Lower leg skin (tissue), 4 donors: Measurements from ENCODE around the gene TNIK. TPM values are rescaled to one million over a fixed set of nuclear protein-coding genes. Genes with fewer than 3 reads are reported as not detected.
"Not testable (repeated sequence)": the region's sequence is repeated elsewhere in the genome, so short reads cannot be mapped to it uniquely, and the experiment has no call there.

Source experiments
- DNase-seq, 2 donors: peaks; one replicate each; pipeline ENCODE4 v3.0.0-alpha.2; 2019; ENCODE audit warnings: low spot score in 2 of 2
- H3K4me3 ChIP-seq: fragments of 200-600 bp; sonication (generic); 2 replicates; pipeline ENCODE4 v1.5.1; 2017; ENCODE audit warnings: mild to moderate bottlenecking, low read depth; ENCODE audit not compliant: poor library complexity, severe bottlenecking
- CTCF ChIP-seq, 3 donors: fragments of 450-650 bp; IDR thresholded peaks; one replicate each; pipeline ENCODE4 v1.5.1; 2016; ENCODE audit warnings: antibody characterized with exemption in 3 of 3, mild to moderate bottlenecking in 3 of 3, moderate library complexity in 2 of 3
- POLR2A ChIP-seq, 2 donors: fragments of 450-650 bp; IDR thresholded peaks; one replicate each; pipeline ENCODE4 v1.6.1; 2016 to 2017; ENCODE audit warnings: antibody characterized with exemption in 2 of 2, mild to moderate bottlenecking in 1 of 2, moderate library complexity in 1 of 2
- WGBS, 2 donors: methylation state at CpG; one replicate each; pipeline ENCODE4 v1.1.5; 2018; 5-methylcytosine and 5-hydroxymethylcytosine counted together
- intact Hi-C: fragments of 100-400 bp; cut with DNase I; formaldehyde crosslinking; loops from one replicate; pipeline ENCODE4 v1.15.0; 2023; ENCODE audit warnings: low total_unique reads
- total RNA-seq, 4 donors: library from RNA; depleted of rRNA; stranded (reverse); fragments of >200 nt; gene quantifications; one replicate each; pipeline ENCODE4 v1.1.0, GENCODE V29; 2016

The TNIK gene
- total RNA-seq, 4 donors from 2014 or later = 0.72 to 4.7 (median 2.4) TPM

- 87 to 89% methylated on average over 3 of the region's 3 CpGs for WGBS, 2 donors
Observed at GRCh38 chr3:171428892-171429291, 31.3 kb downstream of the TNIK start.

GRCh38 chr3:171428321-171428787 is 31.9 kb downstream of the TNIK start:
- 65 to 68% methylated on average over 4 of the region's 4 CpGs for WGBS, 2 donors
- TF ChIP-seq CTCF (IDR thresholded peaks at IDR 0.05) = no peak
- DNase-seq = no peak
- intact Hi-C loops = no loop called here
- no peak overlapping the region for H3K4me3 ChIP-seq

More at GRCh38 chr3:171428892-171429291, 31.3 kb downstream of the TNIK start:
- no peak overlapping the region for H3K4me3 ChIP-seq
- intact Hi-C loops = no loop called here
- no peak for DNase-seq
- TF ChIP-seq CTCF (IDR thresholded peaks at IDR 0.05) = no peak

GRCh38 chr3:171427771-171428320 is 32.4 kb downstream of the TNIK start:
- 77 to 81% methylated on average over 4 of the region's 4 CpGs for WGBS, 2 donors
- H3K4me3 ChIP-seq = no peak overlapping the region
- TF ChIP-seq CTCF (IDR thresholded peaks at IDR 0.05) (no peak), POLR2A (IDR thresholded peaks at IDR 0.05) (no peak)
- no peak for DNase-seq
- intact Hi-C loops = no loop called here

- DNase-seq, H3K4me3 ChIP-seq, intact Hi-C loops: not testable (repeated sequence)
- WGBS, 2 donors = 86 to 92% methylated on average over 2 of the region's 2 CpGs
Observed at GRCh38 chr3:171424063-171424462, 36.1 kb downstream of the TNIK start.

GRCh38 chr3:171422855-171423254 is 37.4 kb downstream of the TNIK start:
- intact Hi-C loops, DNase-seq, H3K4me3 ChIP-seq: not testable (repeated sequence)
- WGBS, 2 donors = 66 to 94% methylated on average over 2 of the region's 2 CpGs

GRCh38 chr3:171420667-171421066 is 39.5 kb downstream of the TNIK start:
- intact Hi-C loops = no loop called here

More at GRCh38 chr3:171420667-171421066, 39.5 kb downstream of the TNIK start:
- H3K4me3 ChIP-seq = no peak overlapping the region
- WGBS, 2 donors = 78 to 86% methylated on average over 5 of the region's 5 CpGs
- DNase-seq = no peak
- TF ChIP-seq CTCF (IDR thresholded peaks at IDR 0.05) (no peak), POLR2A (IDR thresholded peaks at IDR 0.05) (no peak)
